ENCODE measurements around the gene DERL3.

The DERL3 gene

DNA sequence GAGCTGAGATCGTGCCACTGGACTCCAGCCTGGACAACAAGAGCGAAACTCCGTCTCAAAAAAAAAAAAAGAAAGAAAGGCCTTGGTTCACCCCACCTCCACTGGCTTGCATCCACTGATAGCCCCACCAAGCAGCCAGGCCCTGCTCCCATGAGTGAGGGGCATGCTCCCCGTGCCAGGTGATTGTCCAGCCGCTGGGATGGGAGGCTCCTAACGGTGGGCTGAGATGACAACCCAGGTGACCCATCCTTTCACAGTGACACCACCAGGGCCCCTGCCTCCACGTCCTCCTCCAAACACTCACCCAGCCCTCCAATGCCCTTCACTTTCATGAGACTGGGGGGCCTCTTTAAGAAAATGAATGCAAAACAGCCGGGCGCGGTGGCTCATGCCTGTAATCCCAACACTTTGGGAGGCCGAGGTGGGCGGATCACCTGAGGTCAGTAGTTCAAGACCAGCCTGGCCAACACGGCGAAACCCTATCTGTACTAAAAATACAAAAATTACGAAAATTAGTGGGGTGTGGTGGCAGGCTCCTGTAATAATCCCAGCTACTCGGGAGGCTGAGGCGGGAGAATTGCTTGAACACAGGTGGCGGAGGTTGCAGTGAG is 8.6 kb upstream of the DERL3 start:
- DNase-seq (ENCODE audit: low read depth in 3 of 3): no peak

DNA sequence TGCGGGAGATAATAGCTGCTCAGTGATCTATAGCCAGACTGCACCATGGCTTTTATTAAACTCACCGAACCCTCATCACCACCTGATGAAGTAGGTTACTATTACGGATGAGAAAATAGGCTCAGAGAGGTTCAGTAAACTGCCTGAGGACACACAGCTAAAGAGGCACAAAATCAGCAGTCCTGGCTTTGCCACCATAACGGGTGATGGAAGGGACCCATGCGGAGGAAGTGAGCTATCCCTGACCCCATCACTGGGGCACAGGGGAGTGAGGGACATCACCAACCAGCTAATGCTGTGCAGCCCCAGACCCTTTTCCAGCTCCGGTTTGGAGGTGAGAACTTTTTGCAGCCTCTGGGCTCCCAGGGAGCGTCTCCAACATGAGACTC is 7.3 kb upstream of the DERL3 start:
- no peak for DNase-seq (ENCODE audit: low read depth in 3 of 3)

DNA sequence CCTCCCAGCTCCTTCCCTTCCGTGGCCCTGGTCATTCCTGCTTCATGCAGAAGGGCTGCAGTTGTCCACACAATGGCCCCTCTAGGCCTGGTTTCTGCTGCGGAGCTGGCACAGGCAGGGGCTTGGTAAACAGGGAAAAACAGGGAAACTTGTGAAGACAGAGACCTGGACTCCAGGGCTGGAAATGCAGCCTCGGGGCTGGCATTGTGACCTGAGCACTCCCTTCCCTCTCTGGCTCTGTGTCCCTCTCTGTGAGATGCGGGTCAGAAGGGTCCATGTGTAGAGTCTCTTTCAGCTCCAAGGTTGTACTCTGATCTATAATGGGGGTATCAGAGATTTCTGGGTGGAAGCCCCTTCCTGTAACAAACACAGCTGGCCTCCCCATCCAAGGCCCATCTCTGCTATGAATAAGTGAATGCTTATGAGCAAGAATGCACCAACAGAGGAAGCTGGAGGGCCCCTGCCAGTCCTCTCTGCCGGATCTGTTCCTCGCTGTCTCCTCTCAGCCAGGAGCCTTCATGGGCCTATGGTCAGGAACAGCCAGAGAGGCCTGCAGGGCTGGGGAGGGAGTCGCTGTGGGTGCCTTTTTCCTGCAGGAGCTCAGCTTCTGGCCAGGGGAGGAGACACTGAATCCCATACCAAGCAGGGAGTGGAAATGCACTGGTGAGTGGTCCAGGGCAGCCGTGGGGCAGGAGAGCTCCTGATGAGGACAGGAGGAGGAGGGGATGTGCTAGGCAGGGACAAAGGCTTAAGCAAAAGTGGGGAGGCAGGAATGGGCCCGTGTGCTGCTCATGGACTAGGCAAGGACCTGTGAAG is 6.7 kb upstream of the DERL3 start:
- DNase-seq (ENCODE audit: low read depth in 3 of 3): no peak

DNA sequence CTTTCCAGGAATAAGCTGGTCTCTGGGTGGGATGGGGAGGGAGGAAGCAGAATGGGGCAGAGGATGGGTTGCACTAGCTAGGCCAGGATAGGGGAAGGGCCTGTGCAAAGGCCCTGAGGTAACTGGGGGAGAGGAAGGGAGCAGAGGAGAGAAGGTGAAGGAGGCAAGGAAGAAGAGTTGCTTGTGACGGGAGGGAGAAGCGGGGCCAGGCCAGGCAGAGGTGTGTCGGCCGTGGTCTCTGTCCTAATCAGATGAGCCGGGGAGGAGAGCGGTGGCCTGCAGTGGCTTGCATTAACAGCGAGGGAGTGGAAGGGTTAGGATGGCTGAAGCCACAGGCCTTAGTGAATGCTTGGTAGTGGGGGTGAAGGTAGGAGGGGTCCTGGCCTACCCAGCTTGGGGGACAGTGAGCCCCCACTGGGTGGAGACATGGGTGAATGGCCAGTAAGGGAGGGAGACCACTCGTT is 6.0 kb upstream of the DERL3 start:
- DNase-seq (ENCODE audit: low read depth in 3 of 3): no peak

DNA sequence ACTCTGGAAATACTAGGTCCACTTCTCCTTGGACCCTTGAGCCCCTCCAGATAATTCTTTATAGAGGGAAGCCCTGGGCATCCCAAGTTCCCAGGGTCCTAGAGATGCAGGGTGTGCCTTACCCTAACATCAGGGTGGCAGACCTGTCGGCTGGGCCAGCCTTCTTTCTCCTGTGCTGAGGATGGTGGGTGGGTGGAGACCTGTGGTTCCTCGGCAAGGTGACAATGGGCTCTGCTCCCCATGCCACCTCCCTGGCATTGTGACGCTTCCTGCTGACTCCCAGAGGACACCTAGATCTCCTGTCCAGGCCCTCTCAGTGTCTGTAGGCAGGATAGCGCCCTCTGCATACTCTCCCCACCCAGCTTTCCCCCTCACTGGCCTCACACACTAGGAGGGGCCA is 3.8 kb upstream of the DERL3 start:
- no peak for DNase-seq (ENCODE audit: low read depth in 3 of 3)

DNA sequence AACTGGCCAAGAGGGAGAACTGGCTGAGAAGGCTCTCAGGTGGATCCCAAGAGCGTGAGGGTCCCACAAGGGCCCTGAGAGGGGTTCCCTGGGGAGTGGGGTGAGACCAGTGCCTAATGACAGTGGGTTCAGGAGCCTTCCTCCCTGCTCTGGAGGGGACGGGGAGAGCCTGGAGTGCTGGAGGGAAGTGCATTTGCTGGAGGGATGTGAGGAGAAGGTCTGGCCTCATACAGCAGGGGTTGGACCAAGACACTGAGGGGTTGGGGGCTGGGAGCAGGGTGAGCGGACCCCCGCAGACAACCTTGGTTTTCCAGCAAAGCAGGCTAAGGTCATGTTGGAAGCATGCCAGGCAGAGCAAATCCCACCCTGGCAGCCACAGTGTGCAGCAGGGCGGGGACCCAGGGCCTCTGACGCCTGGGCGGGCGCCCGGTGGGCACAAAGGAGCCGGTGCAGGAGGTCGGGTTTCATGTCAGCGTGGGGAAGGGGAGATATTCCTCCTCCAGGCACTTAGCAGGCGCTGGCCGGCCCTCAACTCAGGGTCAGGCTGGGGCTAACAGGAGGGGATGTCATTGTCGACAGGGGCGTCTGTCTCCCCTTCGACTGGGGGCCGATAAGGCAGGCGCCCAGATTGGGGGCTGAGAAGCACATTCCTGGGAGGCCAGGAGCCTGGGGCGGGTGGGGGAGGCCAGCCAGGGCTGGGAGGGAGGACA is 3.1 kb upstream of the DERL3 start:
- no peak for DNase-seq (ENCODE audit: low read depth in 3 of 3)

DNA sequence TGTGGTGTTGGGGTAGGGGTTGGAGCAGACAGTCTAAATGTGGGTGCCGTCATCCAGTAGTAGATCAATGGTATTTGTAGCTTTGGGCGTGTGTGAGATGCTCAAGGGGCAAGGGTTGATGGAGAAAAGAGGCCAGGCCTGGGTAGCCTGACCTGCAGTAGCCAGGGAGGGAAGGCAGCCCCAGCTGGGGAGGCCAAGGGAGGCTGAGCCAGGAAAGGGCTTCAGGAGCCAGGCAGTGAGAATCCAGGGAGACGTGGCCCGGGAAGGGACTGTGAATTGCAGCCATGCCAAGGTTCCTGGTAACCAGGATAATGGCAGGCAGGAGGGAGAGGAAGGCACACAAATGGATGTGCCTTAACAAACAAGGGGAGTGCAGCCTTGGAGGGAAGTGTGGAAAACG is 2.5 kb upstream of the DERL3 start:
- no peak for DNase-seq (ENCODE audit: low read depth in 3 of 3)

DNA sequence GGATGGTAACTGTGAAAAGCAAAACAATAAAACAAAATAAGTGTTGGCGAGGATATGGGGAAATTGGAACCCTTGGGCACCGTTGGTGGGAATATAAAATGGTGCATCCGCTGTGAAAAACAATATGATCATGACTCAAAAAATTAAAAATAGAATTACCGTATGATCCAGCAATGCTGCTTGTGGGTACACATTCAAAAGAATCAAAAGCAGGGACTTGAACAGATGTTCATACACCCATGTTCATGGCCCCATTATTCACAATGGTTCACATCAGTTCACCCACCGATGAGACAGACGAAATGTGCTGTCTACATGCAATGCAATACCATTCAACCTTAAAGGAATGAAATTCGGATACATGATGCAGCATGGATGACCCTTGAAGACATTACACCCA is 1.2 kb upstream of the DERL3 start:
- DNase-seq (ENCODE audit: low read depth in 3 of 3): no peak

DNA sequence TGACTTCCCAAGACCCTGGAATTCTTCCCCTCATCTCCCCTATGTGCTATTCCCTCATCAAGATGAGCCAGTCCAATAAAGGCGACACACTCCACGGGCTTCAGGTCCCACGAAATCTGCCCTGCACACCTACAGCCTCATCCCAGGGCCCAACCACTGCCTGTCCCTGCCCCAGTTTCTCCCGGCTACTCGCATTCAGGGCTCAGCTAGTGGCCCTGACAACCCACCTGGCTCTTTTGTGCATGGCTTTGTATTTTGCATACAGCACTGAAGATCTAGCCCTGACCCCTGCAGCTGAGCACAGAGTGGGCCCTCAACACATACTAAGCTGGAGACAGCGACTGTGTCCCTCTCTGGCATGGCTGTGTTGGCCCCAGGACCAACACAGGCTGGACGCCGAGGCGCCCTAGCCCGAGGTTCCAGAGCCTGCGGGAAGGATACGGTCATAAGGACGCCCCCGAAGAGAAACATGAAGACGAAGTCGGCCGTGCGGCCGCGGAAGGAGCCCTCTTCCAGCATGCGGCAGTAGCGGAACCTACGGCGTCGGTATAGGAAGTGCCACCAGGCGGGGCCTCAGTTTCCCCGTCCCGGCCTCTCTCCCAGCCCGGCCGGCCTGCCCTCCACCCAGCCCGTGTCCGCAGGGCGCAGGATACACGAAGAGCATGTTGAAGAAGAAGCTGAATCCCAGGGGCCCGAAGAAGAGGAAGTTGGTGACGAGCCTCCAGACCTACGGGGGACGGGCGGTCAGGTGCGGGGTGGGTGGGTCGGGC is 710 bp downstream of the DERL3 start:
- no peak for DNase-seq (ENCODE audit: low read depth in 3 of 3)

DNA sequence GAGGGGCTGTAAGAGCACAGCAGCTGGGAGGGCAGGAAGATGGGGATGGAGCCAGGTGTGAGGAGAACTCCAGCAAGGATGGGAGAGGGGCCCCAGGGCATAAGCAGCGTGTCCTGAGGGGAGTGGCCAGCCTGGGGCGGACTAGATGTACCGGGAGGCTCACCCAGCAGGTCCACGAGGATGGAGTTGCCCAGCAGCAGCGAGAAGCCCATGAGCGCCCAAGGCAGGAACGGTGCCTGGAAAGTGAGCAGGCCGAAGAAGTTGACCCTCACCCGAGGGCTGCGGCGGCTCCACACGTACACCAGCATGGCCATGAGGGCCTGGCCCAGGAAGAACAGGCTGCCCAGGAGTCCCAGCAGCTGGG is 1.3 kb downstream of the DERL3 start:
- DNase-seq (ENCODE audit: low read depth in 3 of 3): no peak

DNA sequence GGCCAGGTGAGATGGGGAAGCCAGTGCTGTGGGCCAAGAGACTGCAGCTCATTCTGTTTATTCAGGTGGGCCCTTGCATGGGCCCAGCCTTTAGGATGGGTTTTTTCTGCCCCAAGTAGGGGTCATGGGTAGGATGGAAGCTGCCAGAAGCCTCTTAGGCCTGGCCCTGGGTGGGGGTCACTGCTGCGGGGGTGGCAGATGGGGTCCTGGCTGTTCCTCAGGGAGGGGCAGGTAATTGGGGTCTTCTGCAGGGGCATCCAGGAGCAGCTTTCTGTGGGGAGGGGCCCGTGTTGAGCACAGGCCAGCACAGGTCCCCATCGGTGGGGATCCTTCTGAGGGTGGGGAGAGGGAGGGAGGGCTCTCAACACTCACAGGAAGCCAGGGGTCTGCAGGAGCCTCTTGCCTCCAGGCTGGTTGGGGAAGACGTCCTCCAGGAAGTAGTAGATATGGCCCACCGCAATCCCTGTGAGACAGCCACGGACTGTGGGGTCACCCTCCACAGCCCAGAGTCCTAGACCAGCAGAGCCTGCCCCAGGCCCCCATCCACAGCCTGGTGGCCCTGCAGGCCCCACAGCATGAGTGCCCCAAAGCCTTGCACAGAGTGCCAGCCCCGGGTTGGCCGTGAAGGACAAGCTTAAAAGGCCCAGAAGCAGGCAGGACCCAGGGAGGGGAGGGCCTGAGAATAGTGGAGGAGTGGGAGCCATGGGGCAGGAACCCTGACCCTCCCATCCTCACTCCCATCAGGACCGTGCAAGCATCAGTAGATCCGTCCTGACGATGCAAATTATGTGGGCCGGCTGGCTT is 1.9 kb downstream of the DERL3 start:
- no peak for DNase-seq (ENCODE audit: low read depth in 3 of 3)

DNA sequence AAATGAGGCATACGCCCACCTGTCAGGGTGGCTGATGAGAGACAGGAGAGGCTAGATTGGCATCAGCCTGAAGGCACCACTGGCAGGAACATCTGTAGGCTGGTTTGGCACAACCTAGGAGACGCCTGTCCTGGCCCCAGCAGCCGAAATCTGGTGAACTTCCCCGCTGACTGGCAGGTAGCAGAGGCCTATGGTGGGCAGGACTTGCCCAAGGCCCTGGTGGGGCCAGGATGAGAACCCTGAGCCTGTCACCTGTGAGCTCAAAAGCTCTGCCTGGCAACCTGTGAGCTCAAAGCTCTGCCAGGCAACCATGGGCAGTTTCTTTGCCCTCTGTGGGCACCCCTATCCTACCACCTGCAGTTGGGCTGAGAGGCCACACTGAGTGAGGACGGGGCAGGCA is 2.5 kb downstream of the DERL3 start:
- no peak for DNase-seq (ENCODE audit: low read depth in 3 of 3)

DNA sequence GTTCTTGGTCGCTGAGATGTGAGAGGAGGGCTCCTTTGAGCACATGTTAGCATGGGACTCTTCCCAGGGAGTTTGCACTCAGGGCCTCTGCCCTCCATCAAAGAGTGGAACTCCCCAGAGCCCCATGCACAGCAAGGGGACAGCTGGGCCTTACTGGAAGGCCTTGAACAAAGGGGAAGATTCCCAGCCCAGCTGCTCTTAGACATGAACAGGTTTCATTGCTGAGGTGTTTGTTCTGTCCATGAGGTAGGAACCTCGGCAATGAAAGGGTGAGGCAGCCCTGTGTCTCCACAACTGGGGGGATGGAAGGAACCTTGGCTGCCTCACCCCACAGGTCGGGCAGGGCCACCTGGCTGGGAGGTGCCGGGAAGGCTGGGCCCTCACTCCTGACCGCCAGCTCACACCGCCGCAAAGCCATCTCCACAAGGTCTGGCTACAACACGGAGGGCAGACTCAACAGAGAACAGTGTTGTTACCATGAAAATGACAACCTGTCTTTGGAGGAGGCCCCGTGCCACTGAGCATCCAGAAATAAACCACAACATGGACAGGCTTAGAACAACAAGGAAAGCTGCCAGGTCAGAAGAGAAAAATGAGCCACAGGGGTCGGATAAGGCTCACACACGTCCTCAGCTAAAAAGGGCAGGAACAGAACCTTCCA is 3.2 kb downstream of the DERL3 start:
- DNase-seq (ENCODE audit: low read depth in 3 of 3): no peak

DNA sequence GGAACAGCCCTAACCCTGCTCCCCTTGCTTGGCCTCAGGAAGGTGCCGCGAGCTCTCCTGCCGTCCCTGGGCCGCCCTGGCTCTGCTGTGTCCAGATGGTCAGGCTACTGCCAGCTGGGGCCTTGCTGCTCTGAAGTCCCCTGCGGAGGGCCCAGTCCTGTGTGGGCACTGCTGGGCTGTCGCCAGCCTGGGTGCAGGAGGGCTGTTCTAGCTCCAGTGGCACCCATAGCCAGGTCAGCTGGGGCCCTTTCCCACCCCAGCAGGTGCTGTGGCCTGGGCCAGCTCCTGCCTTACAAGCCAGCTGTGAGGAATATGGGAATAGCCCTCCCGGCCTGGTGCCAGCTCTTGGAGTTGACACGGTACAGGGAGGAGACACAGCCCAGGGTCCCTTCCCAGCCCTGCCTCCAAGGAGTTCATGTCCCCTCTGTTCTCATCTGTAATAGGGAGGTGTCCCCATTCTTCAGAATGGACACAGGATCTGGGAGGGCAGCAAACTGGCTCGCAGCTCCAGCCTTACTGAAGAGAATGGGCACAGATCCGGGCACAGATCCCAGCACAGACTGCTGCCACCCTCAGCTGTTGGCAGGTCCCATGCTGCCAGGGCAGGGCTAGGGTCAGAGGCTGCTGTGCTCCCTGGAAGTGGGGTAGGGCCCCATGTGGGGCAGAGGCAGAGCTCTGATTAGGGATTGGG is 3.9 kb downstream of the DERL3 start:
- no peak for DNase-seq (ENCODE audit: low read depth in 3 of 3)

DNA sequence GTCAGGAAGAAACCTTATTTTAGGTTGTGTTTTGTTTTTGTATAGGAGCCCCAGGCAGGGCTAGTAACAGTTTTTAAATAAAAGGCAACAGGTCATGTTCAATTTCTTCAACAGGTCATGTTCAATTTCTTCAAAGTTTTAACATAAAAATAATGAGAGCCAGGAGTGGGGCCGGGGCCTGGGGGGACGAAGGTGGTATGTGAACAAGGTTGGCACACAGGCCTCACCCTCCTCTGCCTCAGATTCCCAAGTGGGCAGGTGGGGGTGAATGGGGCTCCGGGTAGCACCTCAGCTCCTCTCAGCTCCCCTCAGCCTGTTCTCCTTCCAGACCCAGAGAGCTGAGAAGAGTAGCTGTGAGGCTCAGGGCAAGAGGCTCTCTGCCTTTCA is 4.4 kb downstream of the DERL3 start:
- DNase-seq (ENCODE audit: low read depth in 3 of 3): no peak

DNA sequence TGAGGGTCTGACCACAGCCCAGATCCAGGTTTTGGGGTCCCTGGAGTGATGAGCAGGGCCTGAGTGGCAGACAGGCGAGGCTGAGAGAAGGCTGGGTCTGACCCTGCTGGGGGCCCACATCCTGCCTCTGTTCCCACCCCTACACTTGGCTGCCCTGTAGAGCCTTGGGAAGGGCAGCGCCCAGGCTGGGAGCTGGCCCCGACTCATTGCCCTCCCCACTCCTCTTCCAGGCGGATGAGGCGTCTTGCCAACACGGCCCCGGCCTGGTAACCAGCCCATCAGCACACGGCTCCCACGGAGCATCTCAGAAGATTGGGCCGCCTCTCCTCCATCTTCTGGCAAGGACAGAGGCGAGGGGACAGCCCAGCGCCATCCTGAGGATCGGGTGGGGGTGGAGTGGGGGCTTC is 4.9 kb downstream of the DERL3 start:
- no peak for DNase-seq (ENCODE audit: low read depth in 3 of 3)

DNA sequence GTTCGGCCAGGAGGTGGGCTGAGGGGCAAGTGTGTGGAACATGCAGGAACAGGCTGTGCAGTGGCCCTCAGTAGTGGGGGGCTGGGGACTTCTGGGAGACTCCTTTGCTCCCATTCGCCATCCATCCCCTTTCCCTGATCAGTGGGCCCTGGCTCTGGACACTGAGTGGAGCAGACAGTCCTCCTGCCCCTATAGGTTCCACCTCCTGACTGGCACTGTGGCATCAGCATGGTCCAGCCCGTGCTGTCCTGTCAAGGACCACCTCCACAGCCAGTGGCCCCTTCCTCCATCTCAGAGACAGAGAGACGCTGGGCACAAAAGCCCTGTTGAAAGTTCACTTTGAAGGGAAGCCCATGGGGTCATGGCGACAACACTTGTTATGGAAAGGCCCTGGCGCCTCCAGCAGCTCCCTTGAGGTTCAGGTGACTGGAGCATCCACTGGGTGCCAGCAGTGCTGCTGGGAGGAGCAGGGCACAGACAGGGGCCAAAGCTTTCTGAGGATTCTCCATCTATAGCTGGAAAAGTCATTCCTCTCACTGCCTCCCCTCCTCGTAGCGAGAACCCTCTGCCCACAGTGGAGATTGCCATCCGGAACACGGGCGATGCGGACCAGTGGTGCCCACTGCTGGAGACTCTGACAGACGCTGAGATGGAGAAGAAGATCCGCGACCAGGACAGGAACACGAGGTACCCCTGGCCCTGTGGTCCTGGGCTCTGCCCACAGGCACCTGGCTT is 5.6 kb downstream of the DERL3 start:
- DNase-seq (ENCODE audit: low read depth in 3 of 3): no peak

DNA sequence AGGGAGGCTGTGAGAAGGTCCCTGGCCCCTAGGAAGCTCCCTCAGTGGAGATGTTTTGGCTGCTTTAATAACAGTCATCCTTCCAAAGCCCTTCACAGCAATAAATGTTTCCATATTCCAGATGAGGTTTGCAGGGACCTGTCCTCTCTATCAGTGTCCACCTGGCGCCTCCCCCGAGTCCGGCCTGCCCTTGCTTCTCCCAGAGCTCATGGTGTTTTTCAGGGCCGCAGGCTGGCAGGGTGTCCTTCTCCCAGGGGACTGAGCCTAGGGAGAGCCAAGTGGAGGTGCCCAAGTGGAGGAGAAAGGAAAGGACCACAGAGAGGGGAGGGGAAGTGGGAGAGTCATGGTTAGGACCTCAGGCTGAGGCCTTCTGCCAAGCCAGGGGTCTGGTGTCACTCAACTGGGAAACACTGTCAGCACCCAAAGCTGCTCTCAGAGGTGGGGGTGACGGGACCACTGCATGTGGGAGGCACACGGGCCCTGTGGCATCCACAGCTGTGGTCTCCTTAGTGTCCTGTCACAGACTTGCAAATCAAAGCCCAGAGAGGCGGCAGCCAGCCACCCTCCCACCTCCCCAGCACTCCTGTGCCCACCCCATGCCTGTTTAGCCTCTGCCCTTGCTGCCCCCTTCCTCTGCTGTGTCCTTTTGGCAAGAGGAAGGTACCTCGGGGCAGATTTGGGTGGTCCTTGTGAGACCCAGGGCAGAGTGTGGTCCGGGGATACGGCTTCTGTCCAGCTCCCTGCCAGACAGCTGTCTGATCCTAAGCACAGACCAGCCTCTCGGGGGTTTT is 6.4 kb downstream of the DERL3 start:
- DNase-seq (ENCODE audit: low read depth in 3 of 3): no peak

DNA sequence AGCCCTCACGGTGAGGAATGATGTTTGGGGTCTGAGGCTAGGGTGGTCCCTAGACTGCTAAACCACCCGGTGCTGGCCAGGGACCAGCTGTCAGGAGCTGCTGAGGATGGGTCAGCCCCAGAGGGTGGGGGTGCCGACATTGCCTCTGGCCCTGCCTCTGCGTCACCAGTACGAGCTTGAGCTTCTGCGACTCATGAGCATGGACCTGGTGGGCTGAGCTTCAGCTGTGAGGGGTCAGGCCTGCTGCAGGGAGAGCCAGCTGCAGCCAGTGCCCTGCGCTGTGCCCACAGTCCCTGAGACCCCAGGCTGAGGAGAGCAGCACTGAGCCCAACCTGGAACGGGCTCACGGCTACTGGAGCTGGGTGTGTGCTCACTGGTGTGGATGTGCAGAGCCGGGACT is 7.0 kb downstream of the DERL3 start:
- no peak for DNase-seq (ENCODE audit: low read depth in 3 of 3)
